Daoy (cell line): ENCODE data around the gene RNF150. TPM values are rescaled to one million over a fixed set of nuclear protein-coding genes. Genes with fewer than 3 reads are reported as not detected.

ENCODE experiments used
- DNase-seq: peaks from one replicate; pipeline ENCODE4 v3.0.0-alpha.2; 2015; ENCODE audit warnings: low read depth
- total RNA-seq: library from RNA; depleted of rRNA; stranded (reverse); fragments of >200 nt; shearing (Covaris generic); gene quantifications from 2 replicates; pipeline ENCODE4 v1.2.3, GENCODE V29; 2014

Gene RNF150
- total RNA-seq, 1 experiment from 2014 or later = 2.4 TPM

DNA sequence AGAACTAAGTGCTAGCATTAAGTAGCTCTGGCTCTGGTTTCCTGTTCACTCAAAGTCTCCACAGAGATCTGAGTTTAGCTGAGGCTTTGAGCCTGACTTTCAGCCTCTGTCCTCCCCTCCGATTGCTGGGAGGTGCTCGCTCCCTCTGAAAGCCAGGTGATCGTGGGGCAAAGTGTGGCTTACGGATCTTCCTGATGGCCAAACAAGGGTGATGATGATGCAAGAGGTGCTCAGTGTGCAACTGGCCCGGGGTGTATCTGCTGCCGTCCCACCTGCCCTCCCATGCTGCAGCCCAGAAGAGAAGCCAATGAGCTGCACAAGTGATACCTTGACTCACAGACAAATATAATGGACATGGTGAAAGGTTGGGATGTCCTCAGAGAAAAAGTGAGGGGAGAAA is 207.9 kb downstream of the RNF150 start:
- DNase-seq = no peak

DNA sequence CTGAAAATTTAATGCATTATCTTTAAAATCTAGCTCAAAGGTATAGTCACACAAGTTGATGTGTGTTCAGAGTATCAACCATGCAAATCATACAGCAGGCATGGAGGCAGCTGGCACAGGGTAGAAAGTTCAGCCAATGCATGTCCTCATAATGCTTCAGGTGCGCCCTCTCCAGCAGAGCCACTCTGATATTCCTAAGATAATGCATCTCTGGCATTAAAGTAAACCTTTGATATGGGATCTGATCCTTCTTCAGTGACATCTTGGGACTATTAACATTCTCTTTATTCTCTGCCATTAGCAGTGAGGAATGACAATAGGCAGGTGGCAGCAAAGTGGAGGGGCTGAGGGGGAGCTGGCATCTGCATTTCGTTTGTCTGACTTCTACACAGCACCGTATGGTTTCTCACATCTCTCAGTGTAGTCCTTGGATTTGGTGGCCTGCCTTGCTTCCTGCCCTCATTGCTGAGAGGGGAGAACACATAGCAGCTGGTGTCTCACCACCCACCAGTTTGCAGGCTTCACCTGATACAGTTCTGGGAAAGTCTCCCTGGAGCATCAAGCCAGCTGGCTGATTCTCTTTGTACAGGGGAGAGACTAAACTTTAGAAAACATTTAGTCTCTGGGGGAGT is 208.4 kb downstream of the RNF150 start:
- DNase-seq = no peak

DNA sequence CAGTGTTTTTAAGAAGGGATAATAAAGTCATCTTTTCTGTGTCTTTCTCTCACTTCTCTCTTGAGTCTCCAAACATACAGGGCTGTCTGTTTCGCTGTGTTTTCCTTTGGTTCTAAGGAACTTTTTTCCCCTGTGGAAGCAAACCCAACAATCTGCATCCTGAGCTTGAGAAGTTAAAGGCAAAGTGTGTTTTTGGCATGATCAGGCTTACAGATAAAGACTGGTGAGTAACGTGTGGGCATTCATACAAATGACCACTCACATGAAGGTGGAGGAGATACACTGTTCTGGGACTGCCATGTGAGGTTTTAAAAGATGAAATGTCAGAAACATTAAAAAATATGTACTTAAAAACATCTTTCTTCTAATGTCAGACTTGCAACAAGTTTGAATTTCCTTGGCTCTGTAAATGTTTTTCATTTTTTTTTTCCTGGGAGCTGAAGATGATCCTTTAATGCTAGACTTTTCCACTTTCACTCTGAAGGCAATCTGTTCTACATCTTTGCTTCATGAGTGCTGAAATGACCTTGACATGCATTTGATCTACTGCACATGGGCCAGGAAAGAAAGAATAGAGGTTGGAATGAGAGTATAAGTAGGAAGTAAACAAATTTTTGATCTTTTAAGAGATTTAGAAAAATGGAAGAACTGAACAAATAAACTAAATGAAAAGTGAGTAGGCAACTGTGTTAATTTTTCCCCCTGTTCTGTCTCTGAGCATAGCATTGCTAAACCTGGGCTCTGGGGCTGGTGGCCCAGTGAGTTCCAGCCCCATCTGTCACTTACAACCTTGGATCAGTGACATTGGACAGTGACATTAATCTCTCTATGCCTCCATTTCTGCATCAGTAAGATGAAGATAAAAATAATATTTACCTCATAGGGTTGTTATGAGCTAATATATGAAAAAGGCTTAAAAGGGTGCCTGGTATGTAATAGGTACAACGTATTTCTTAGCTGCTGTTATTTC is 226.0 kb downstream of the RNF150 start:
- DNase-seq = no peak

DNA sequence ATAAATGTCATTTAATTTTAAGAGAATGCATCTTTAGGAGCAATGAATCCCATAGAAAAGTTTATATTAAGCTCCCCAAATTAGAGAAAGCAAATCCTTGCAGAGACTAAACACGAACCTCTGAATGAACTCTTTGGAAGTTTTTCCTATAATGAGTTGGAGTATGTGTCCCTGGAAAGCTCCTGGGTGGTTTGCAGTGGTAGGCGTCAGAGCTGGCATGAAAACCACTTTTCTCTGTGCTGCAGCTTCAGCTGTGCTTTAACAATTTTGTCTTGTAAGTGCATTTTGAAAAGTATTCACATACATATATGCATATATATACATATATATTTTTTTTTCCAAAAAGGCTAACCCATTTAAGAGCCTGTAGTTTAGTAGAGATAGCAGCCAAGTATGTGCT is 228.4 kb downstream of the RNF150 start:
- DNase-seq = no peak

DNA sequence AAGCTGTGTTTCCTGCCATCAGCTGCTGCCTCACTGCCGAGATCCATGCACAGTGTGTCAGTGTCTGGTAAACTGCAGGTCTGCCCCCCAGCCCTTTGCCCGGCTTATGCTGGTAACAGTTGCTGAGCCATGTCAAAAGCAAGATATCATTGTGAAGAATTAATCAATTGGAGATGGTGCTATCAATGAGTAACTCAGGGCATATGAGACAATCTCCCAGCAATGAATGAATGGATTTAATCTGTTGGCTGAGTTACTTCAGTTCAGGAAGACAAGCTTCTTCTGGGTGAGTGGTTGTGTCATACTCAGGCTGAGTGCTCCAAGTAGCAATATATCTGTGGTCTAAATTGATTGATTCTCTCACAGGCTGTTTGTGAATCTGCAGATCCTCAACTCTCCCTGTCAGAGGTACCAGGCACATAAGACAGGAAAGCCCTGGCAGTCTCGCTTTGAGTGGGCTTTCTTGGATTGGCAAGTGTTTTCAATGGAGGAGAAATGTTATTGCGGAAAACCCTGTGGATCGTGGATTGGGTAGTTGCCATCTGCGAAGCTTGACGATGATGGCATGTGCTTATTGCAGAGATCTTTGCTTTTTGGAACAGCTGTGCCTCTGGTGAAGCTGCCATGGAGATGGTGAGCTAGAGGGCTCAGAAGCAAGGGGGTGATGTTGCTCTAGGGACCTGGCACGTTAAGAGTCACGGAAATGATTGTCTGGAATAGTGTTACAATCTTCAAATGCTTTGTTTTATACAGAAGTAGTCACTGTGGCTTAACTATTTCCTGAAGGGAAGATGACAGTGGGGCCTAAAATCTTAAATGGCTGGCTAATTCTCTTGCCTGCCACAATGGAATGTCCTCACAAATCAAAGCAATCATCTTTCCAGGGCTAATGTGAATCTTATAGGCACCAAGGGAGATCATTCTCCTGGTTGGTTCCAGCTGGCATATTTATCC is 229.5 kb downstream of the RNF150 start:
- no peak for DNase-seq

DNA sequence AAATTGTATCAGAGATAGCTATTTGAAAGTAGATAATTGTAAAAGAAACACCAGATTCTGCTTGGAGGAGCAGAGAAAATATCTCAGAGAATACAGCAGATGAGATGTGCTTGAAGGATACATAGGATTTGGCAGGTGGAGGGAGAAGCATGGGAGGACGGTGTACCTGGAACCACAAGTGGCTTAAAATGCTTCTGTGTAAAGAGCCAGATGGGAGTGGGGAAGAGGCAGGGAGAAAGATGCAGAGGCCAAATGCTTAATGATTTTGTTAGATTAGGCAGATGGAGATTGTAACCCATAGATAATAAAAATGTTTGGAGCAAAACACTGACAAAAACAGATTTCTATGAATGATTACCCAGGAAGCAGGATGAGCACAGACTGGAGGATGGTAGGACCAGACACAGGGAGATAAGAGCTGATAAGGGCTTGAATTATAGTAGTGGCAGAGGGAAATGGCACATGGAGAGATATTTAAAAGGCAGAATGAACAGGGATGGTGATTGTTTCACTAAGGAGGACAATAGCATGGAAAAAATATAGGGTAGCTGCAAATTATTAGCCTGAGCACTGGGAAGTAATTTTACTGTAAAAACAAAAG is 231.4 kb downstream of the RNF150 start:
- no peak for DNase-seq

DNA sequence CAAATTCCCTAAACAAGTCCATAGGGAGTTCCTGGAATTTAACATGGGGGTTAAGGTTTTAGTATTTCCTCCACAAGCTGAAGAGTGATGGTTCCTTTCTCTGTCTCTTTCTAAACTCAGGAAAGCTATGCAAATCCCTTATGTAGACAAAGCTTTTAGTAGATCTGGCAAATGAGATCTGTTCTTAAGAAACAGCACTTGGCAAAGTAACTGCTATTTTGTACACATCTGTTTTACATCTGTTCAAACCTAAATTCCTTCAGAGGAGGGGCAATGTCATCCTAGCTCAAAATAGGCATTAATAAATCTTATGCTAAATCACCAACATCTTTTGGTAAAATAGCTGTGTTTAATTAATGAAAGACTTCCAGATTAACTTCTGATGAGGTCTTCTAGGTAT is 239.3 kb downstream of the RNF150 start:
- DNase-seq = no peak

DNA sequence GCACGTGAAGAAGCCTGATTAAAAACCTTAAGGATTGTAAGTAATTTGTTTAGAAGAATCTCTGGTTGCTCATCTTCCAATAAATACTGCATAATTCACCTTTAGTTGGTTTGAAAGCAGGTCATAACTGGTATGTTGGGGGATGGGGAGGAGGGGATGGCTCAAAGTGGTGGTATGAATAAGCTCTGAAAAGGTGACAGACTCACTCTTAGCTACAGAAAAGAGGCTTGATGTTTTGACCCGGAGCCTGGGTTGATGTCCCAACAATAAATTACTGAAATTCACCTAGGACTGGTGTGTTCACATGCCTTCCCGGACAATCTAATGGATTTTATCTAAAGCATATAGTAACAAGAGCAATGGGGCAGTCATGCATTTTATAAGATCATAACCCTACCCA is 245.2 kb downstream of the RNF150 start:
- DNase-seq = no peak

DNA sequence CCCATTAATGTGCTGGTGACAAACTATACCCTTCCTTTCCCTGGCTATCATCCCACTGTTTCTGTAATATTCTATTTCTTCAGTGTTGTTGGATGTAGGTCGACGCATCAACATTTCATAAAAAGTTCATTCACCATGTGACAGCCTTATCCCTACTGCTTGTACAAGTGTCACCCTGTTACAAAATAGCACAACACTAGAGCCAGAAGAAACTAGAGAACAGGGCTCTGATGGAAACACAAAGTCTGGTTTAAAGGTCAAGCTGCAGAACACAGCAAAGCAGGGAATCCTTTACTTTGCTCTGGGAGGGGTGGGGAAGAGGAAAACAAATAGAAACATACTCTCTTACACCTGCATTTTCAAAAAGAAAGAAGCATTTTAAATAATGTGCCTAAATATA is 245.8 kb downstream of the RNF150 start:
- no peak for DNase-seq

DNA sequence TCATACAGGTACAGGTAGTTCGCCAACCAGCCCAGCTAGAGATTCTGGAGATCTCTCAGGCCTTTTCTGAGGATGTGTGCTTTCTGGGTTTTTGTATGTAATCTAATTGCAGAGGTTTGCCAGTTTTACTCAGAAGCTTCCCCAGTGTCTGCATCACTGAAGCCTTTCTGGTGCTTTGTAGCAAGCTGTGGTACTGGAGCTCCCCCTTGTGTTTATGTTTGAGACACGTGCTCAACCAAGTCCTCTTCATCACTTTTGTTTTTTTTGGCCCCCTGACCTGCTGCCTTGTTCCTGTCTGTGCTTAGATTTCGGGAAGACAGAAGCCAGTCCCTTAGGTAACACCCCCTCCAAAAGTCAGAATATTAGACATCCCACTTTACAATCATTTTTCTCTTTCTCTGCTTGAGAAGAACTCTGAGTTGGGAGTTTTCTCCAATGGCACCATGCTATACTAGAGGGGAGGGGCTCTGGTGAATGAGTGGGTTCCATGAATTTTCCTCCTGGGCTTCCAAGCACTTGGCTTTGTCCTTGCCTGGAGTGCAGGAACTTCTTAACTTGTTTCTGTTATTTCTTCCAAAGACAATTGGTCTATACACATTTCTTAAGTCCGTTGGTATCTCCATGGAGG is 248.7 kb downstream of the RNF150 start:
- peak; percentile 50 for DNase-seq

DNA sequence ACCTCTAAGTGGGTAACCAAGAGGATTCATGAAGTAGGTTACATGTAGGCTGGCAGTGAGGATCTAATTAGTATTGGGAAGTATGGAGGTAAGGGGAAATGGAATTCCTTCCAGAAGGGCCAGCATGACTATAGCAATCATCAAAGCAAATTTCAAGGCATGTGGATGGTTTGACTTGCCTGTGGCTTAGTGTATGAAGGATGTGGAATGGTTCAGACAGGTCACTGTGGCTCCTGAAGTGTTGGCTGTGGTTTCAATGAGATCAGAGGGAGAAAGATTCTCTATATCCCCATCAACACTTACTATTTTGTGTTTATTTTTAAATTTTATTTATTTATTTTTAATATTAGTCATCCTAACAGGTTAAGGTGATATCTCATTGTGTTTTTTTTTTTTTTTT is 255.5 kb downstream of the RNF150 start:
- DNase-seq = no peak

DNA sequence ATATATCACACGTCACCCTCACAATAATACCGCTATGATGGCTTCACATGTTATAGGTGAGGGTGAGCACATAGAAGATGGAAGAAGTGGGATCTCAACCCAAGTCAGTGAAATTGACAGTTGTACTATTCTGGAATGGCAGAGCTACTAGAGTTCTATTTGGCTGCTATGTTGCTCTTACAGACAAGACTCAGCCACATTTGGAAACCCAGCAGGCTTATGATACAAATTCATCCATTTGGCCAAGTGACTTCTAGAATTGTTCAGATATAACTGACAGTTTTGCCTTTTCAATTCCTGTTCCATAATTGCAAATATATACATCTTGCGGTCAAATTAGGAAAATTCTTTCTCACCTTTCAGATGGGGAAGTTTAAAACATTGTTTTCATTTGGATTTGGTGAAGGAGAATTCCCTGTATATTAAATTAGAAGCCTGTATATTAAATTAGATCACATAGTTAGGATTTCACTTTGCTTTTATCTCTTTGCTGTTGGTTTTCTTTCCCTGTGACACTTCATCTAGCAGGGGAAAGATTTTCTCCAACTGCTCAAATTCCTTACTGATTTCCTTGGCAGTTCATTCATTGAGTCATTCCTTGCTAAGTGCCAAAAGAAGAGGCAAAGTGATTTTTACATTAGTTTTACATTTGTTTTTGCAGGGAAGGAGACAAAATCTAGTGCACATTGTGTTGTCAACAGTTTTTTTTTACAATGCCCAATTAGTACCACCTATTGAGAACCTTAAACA is 256.5 kb downstream of the RNF150 start:
- no peak for DNase-seq

DNA sequence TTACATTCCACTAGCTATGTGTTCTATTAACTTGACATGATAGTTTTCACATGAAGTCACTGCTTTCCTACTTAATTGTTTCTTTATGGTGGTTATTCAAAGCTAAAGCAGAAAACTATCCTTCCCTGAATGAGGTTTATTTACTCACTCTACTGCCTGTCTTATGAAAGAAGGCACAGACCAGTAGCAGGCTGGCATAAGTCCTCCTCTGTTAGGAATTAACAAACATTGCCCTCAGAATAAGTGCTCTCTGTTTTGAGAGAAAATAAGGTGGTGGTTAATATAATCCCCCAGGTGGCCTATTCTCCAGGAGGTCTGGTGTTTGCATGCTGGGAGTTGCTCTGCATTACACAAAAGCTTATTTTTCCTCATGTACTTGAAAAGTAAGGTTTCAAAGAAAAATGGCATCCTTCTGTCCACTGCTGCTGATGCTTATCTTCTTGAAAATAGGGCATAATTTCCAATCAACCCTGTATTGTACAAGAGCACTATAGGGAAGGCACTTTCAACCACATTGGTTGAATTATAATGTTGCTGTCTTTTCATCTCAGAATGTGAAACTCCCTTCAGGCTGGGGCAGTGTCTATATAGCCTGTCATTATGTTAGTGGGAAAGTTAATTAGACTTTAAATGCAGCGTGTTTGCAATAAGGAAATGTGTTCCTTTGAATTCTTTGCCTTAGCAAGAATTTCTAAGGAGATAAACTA is 257.4 kb downstream of the RNF150 start:
- DNase-seq = no peak

DNA sequence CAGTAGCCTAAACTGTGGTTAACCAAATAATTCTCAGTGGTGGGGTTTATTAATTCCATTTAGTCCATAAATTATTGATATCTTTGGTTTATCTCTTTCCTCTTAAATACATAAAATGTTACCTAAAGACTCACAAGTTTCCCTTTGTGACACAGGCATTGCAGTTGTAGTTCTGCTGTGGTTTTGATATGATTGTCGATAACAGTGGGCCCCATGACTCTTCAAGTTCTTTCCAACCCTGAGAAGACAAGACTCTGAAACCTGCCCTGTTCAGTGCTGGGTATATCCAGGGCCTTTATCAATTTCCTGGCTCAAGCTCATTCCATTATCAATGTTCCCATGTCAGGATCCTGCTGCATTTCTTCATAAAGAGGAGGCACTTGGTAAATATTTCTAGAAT is 259.2 kb downstream of the RNF150 start:
- DNase-seq = no peak

DNA sequence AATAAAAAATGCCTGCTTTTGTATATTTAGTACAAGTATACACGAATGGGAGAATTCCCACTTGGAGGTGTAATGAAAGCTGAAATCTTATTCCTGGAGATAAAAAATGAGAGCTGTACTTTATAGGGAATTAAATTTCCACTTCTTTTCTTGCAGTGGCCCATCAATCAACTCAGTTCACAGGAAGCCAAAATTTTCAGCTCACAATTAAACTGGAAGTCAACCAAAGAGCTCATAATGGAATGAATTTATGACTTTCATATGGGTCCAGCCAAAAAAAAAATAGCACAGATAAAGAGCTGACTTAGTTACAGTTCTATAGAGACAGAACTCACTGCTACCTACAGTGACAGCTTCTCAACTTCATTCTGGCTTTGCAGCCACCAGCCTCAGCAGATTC is 261.9 kb downstream of the RNF150 start:
- no peak for DNase-seq

DNA sequence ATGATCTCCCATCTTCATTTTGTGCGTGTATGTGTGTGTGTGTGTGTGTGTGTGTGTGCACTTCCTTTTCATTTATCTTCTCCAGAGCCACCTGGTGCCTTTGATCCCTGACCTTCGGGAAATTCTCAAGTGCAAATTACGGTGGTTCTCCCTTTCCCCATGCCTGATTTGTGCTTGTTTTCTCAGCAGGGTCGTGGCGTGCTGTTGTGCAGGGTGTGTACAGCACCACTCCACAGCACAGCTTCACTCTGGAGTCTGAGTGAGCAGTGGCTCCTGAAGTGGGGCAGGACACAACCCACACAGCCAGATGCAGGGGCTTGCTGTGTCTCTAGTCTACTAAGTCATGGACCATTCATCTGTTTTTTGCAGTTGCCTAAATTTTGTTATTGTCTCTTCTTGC is 262.8 kb downstream of the RNF150 start:
- DNase-seq = no peak

DNA sequence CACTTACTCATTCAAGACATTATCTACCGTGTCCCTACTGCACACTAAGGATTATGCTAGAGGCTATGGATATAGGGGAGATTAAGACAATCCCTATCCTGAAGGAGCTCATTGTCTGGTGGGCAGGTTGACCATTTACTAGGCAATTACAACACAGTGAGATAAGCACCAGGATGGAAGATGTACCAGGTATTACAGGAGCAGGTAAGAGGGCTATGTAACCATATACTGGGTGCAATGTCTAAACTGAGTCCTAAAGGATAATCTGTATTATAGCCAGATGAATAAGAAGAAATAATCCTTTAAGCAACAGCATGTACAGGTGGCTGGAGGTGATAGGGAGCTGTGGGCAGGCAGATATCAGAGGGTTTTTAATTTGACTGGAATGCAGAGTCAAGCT is 263.8 kb downstream of the RNF150 start:
- no peak for DNase-seq

DNA sequence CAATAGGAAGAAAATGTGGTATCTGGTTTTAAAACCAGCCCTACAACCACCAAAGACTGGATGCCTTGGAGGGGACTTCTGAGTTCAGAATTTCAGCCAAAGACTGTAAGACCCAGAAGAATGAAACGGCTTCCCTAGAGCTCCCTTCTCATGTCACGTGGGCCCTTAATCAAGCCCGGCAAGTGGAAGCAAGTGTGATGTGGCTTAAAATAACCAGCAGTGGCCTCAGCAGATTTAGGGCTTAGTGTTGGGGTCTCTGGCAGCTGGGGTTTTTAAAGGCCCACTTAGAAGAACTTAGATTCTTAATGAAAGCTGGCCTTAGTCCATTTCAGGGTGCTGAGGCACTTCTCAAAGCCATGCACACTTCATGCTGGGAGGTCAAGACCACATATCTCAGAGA is 265.9 kb downstream of the RNF150 start:
- DNase-seq = no peak

DNA sequence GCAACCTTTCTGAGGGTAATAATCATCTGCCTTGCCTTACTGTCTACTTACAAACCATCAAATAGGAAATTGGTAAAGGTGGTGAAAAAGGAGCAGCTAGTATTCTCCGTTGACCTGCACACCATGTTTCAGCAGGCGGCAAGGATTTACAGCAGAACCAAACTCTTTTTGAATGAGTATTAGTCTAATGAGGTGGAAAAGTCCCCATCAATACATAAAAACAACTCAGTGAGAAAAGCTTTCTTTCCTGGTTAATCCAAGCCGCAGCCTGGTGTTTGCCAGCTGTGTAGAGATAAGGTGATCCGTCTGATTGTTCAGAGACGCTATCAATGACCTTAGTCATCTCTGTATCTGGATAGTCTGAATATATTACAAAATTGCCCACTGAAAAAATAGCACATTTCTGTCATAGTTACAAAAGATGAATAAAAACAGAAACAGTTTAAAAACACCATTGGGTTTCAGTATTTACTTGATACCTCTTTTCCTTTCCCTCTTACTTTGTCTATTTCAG is 266.7 kb downstream of the RNF150 start:
- DNase-seq = no peak
